Measurements from ENCODE around the gene TTLL5.
A peak's percentile ranks its signal among the peaks of the same experiment; 100 is the strongest.
"Not testable (repeated sequence)": the region's sequence is repeated elsewhere in the genome, so short reads cannot be mapped to it uniquely, and the experiment has no call there.

TTLL5 gene

GRCh38 chr14:75829316-75829715 lies 168.3 kb downstream of the TTLL5 start:
- no peak for DNase-seq

GRCh38 chr14:75831455-75831854 lies 170.4 kb downstream of the TTLL5 start:
- DNase-seq, result no peak

GRCh38 chr14:75831952-75832351 lies 170.9 kb downstream of the TTLL5 start:
- DNase-seq, result no peak

DNA sequence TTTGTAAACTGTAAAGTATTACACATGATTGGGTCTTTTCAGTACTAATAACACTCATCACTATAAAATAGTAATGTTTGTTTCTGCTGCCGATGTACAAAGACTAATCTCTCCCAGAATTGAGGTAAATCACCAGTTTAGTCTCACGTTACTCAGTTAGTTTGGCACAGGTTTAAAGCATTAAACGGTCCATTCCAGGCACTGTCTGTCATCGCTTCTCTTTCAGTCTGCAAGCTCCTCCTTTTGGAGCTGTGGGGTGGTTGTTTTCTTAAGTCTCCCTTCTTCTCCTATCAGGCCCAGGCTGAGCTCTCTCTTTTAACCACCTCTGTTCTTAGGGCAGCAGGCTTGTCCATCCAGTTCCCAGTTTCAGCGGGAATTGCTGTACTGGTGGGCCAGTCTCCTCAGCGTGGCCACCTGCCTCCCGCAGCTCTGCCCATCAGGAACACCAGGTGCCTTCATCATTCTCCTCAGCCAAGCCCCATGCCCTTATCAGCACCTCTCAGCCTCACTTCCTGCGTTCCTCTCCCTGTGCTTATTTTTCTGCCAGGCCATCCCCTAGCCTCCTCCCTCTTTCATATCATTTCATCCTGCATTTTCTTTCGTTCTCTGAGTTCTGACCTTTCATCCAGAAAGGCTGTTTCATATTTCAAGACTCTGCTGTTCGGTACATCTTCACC lies 171.7 kb downstream of the TTLL5 start:
- DNase-seq, result no peak

DNA sequence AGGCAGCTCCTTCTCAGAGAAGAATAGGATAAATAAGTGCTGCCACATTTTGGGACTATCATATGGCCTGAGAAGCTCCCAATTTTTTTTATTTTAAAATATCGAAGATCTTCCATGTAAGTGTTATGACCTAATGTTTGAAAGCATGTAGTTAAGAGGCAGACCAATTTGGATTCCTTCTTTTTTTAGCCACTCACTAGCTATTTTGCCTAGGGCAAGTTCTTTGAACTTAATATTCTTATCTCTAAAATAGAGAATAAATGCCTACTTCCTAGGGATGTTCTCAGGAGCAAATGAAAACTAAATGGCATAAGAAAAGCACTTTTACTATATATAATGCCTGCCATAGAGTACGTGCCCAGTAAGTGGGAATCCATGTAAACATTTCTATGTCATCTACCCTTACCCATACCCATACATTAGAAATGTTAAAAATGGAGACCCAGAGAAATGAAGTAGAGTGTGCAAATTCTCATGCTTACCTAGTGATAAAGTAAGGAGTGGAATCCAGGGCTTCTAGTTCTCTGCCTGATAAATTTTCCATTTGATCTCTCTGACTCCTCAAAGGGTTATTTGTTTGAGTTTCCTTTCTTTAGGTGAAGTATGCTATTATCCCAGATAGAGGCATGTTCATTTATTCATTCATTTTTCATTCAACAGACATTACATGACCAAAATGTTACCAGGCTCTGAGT lies 172.4 kb downstream of the TTLL5 start:
- no peak for DNase-seq

DNA sequence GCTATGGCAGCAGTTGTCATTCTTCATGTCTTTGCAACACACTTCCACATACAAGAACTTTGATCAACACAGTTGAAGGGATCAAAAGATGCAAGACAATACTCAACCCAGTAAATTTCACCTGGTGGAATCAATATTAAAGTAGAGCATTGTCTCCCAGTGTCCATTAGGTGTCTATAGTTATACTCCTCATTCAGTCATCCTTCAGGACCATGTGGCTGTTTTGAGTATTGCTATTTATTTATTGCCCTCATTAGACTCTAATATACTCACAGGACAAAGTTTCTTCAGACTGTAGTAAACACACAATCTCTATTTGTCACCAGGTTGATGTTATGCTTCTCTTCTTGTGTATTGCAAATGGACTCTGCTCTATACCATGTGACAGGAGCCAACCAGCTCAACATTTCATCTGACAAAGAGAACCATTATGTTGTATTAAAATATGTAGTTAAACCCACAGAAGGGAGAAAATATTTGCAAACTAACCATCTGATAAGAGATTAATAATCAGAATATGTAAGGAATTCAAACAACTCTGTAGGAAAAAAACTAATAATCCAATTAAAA lies 174.2 kb downstream of the TTLL5 start:
- DNase-seq, result no peak

GRCh38 chr14:75835737-75836136 lies 174.7 kb downstream of the TTLL5 start:
- no peak for DNase-seq

GRCh38 chr14:75837151-75837787 lies 176.2 kb downstream of the TTLL5 start:
- no peak for DNase-seq

GRCh38 chr14:75840911-75841310 lies 179.9 kb downstream of the TTLL5 start:
- DNase-seq, result no peak

- no peak for DNase-seq
Measured at GRCh38 chr14:75842551-75842950, 181.5 kb downstream of the TTLL5 start.

DNA sequence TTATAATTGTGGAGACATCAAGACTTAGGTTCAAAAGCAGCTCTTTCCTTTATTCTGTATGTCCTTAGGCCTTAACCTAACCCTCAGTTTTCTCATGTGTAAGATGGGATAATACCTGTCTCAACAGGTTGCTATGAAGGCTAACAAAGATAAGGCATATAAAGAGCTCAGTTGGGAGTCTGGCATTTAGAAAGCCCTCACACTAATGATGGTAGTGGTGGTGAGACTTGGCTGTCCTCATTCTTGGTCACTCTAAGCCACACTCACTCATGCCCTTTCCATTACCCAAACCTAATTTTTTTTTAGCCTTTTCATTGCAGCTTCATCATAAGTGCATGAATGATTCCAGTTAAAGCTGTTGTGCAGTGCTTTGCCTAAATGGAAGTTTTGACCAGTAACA lies 183.4 kb downstream of the TTLL5 start:
- DNase-seq, result no peak

GRCh38 chr14:75845136-75845804 lies 184.2 kb downstream of the TTLL5 start:
- DNase-seq, result no peak

- DNase-seq, result not testable (repeated sequence)
Measured at GRCh38 chr14:75846694-75847093, 185.6 kb downstream of the TTLL5 start.

- DNase-seq, result no peak
Measured at GRCh38 chr14:75847584-75847983, 186.5 kb downstream of the TTLL5 start.

DNA sequence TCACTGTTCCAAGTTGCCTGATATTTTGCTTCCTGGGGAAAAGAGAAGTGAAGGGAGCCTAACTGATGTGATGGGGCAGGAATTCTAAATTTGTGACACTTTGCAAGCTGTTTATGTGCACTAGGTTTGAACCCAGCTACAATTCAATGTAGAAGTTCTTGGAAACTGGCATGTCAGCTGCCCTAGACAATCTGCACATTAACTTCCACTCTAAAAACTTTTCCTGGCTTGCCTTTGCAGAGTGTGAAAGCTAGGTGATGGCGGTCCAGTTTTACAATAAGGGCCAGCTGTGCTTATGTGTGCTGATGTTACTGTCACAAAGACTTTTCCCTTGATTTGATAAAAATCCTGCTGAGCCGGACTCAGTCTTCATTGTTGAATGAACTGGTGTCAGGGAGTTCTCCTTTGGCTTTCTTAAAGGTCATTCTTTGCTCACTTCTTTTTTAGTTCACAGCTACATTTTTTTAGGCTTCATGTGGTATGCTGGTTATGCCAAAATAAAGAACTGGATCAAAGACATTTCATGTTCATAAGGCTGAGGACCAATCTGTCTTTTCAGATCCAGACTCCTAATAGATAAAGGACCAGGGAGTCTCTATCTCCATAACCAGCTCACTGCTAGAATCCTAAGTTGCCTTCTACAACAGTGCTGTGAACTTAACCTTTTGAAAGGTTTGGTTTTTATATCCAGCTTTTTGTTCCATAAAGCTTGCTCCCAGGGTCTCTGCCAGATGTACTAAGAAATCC lies 187.3 kb downstream of the TTLL5 start:
- DNase-seq, result no peak

- DNase-seq, result no peak
Measured at GRCh38 chr14:75849300-75849895, 188.4 kb downstream of the TTLL5 start.

DNA sequence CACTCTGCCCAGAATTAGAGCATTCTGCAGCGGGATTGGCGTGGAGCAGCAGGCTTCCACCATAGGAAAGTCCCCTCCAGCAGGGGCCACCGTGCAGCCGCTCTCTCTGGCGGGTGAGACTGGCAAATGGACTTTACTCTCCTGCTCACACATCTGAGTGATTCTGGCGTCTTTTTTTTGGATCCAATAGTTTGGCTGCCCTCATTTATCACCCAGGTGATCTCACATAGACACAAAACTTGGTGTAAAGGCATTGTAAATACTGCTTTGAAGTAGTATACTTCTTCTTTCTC lies 190.5 kb downstream of the TTLL5 start:
- peak in 5 of 58 donors; percentile 1 to 14 (median 3) for DNase-seq

- no peak for DNase-seq
Measured at GRCh38 chr14:75854111-75854799, 193.2 kb downstream of the TTLL5 start.

- no peak for DNase-seq
Measured at GRCh38 chr14:75857199-75857598, 196.2 kb downstream of the TTLL5 start.

DNA sequence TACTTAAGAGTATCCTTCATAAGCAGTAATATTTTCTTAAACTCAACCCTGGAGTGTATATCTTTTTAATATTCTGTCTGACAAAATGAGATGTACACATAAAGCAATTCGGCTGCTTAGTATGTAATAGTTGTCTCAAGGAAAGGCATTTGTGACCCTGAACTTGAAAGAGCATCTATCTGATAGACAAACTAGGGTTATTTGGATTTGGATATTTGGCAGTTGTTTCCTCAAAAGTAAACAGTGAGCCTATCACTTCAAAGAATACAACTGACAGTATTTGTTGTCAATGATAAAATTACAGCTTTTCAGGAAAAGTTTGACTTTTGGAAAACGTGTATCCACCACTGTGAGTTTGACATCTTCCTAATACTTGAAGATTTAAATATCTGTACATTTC lies 197.3 kb downstream of the TTLL5 start:
- no peak for DNase-seq
